GM18907 (cell line): Measurements from ENCODE around the gene BHLHE23.

Experiments
- ATAC-seq: cut with Tn5 transposase; IDR thresholded peaks from one replicate; pipeline ENCODE4 v1.9.1; 2021; ENCODE audit warnings: mild to moderate bottlenecking, moderate library complexity; ENCODE audit not compliant: unreplicated experiment

BHLHE23 gene

DNA sequence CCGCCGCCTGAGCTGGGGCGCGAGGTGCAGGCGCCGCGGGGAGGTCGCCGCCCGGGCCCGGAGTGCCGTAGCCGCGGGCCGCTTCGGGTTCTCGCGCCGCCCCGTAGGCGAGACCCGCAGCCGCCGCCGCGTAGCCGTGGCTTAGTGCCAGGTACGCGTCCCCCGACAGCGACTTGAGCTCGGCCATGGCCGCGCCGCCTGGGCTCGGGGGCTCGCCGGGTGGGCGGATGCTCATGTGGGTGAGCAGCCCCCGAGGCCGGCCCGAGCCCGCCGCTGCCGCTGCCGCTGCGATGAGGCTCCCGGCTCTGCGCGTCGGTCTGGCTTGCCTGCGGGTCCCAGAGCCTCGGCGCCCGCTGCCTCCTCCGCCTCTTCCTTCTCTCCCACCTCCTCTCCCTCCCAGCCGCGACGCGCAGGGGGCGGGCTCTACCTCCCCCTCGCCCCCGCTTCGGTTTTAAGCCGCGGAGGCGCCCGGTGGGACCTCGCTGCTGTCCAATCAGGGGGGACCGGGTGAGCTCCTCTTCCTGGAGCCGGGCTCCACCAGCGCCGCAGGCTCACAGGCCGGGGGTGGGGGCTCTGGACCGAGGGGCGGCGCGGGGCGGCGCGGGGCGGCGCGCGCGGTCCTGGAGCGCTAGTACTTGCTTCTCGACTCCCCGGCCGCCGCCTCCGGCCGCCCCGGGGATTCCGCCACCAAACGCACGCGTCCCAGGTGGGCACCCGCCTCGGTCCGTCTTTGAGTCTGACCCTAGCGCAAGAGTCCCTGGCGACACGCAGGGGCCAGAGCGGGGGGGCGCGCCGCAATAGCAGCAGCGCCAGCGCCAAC is at the start of gene BHLHE23:
Gene BHLHE23 (minus strand): TSS at position 425 of the 820 bp plus-strand sequence. CDS start 190 bp downstream, at position 235.
- no peak for ATAC-seq

DNA sequence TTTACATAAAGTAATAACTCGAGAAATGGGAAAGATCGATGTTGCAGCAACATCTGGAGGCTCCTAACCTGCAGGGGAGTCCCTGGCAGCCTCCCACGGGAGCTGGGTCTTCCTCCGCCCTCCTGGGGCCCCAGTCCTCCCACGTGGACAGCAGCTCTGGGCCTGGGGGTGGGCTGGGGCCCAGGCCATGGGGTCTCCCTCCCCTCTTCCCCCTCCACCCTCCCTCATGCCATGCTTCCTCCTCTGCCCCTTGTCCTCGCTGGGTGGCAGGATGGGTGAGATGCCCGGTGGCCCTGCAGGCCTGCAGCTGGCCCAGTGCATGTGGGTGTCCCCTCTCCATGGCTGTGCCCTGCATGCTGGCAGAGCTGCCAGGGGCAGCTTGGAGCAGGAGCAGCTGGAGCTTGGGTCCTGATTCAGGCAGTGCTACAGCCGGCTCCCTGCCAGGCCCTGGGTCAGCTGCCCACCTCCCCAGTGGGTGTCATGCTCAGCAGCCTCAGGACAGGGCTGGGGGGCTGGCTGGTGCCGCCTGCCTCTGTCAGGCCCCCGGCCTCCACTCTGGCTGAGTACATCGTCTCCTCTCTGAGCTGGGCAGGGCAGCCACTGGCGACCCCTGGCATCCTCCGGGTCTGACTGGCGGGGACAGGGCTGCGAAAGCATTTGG is 48.9 kb upstream of the BHLHE23 start:
- no peak for ATAC-seq

DNA sequence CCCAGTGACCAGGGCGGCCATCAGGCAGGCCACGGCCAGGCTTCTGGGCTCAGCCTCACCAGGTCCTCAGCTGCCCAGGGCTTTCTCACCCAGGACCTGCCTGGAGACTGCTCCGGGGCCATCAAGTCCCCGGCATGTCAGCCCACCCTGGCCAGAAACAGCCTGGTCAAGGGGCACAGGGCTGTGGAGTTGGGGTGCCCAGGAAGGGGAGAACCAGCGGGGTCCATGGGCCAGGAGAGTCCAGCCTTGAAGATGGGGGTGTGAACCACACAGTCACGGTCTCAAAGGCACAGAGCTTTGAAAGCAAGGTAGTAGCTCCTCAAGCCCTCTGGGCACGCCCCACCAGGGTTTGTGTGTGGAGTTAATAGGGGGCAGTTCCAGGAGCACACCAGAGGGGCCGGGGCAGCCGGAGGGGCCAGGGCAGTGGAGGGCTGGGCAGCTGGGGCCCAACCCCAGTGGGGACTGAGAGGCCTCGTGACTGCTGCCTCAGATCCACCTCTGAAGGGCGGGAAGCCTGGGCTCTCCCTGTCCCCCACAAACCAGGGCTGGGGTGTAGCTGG is 48.0 kb upstream of the BHLHE23 start:
- ATAC-seq, result no peak

DNA sequence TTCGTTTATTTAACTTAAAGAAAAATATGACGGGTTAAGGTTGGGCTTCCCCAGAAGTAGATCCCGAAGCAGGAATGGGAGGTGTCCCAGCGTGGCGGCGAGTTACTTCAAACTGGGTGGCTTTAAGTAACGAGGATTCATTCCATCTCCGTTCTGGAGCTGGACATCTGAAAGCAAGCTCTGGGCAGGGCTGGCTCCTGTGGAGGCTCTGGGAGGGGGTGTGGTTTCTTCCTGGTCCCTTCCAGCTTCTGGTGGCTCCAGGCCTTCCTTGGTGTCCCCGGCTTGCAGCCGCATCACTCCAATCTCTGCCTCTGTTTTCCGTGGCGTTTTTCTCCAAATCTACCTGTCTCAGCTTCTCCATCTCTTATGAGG is 47.3 kb upstream of the BHLHE23 start:
- ATAC-seq, result no peak

DNA sequence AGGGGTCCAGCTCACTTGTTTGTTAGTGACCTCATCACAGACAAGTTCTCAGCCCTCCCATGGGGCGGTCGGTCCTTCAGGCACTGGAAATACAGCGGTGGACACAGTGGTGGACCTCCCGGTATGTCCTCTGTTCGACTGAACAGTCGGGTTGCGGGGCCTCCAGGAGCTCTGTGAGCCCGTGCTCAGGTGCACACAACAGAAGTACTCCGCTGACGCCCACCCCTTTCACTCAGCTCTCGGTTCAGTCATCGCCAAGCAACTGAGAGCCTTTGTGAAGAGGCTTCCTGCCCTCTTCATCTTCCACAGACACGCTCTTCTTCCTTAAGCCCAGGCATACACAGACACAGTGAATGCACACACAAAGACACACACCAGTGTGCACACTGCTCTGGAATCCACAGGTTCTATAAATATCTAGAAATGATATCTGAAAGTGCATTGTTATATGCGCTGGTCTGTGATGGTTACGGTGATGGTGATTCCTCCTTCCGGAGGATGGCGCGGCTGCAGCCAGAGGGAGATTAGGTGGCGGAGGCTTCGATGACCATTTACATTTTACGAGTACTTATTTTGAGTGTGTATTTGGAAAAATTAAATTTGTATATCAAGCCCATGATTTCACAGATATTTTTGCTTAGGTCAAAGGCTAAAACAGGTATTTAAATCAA is 46.8 kb upstream of the BHLHE23 start:
- no peak for ATAC-seq

DNA sequence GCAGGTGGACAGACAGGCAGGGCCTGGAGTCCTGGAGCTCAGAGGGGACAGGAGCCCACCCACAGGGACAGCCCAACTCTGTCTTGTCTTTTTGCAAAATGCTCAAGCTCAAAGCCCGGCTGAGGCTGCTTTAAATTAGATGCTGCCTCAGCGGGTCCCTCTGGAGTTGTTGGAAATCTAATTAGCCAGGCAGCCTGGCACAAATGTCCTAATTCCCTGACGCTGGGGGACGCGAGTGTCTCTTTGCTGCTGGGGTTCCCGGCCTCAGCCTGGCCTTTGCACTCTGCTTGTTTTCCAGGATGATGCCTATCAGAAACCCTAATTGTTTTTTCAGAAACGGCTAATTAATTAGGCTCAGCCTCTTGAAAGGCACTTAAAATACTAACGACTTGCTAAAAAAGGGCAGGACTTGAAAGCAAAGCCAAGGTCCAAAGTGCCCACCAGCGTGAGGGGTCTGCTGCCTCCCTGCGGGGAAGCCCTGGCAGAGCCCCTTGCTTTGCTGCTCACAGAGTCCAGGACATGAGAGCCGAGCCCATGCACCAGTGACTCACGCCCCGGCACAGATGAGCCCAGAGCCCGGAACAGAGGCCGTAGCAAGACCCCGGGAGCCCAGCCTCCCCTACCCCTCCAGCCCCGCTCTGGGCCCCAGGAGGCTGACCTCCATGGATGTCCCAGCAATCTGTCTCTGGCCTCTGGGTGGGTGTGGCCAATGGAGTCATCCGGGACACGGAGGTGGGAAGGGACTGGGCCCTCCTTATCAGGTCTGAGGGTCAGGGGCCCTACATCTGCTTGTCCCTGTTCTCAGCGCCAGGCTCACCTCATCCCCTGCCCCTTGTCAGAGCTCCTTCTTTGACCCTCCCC is 46.0 kb upstream of the BHLHE23 start:
- ATAC-seq, result no peak

DNA sequence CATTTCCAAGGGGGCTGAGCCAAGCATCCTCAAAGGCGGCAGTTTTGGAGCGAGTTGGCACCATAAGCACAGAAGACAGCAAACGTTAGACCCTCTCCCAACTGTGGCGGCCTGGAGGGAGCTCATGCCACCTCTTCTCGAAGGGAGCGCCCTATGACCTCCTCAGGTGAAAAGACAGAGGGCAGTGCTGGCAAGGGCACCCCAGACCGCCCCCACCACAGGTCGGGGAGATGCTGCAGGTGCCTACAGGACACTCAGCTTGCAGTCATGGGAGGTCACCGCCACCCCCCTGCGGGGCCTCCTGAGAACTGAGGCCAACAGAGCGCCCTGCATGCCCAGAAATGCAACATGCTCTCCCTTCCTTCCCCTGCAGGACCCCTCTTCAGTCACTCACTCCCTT is 45.1 kb upstream of the BHLHE23 start:
- no peak for ATAC-seq

DNA sequence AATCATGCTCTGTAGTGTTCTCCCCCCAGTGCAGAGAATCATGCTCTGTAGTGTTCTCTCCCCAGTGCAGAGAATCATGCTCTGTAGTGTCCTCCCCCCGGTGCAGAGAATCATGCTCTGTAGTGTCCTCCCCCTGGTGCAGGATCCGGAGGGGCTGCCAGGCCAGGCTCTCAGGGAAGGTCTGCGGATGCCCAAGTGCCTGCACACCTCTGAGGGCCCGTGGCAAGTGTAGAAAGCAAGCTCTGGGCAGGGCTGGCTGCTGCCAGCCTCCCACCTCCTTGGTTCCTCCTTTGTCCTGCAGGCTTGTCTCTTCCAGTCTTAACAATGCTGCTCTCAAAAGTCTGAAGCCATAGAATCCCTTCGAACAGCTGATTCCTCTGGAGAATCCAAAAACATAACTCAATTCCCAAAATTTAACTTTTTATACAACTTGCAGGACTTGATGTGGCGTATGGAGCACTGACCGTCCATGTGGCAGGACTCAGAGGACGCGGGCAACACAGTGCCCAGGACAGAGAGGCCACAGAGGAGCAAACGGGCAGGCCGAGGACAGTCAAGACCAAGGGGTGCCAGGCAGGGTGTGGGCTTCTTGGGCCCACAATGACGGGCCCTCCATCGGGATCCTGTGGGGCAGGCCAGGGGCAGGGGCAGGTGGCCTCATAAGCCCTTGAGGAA is 44.6 kb upstream of the BHLHE23 start:
- no peak for ATAC-seq

DNA sequence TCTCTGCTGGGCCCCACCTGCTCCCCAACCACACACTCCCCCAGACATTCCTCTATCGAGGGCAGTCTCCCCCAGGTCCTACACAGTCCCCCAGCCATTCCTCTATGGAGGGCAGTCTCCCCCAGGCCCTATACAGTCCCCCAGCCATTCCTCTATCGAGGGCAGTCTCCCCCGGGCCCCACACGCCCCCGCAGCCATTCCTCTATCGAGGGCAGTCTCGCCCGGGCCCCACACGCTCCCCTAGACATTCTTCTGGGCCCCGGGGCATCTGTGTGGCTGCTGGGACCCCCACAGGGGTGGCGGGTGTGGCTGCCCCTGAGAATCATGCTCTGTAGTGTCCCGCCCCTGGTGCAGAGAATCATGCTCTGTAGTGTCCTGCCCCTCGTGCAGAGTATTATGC is 43.6 kb upstream of the BHLHE23 start:
- ATAC-seq, result no peak

DNA sequence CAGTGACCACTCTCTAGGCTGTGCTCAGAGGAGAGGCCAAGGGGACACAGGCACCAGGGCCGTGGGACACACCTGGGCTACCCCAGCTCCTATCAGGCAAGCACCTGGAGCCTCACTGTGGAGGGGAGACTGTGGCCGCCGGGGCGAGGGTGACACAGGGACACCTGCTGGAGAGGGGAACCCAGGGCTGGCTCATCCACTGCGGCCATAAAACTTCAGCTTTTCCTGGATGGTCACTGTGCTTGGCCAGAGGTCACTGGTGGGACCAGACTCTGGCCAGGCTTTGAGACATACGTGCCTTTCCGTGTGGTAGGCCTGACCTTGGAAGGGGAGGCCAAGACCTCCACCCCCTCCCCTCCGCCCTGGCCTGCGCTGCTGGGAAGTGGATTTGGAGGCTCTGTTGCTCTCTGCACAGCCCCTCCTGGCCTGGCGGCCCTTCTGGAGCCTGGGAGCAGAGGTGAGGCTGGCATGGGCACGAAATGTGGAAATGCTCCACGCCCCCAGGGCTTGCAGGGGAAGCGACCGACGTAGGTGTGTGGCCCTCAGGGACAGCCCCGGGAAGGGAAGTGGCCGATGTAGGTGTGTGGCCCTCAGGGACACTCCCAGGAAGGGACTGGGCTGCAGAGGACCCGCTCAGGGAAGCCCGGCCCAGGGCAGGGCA is 42.9 kb upstream of the BHLHE23 start:
- ATAC-seq, result no peak

DNA sequence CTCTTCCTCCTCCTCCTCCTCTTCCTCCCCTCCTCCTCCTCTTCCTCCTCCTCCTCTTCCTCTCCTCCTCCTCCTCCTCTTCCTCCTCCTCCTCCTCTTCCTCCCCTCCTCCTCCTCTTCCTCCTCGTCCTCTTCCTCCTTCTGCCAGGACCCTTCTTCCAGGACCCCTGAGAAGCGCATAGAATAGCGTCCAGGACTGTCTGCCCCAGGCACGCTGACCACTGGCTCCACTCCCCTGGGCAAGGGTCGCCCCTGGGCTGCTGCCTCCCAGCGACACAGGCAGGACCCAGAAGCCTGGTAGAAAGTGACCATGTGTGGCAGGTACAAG is 42.4 kb upstream of the BHLHE23 start:
- ATAC-seq, result no peak

DNA sequence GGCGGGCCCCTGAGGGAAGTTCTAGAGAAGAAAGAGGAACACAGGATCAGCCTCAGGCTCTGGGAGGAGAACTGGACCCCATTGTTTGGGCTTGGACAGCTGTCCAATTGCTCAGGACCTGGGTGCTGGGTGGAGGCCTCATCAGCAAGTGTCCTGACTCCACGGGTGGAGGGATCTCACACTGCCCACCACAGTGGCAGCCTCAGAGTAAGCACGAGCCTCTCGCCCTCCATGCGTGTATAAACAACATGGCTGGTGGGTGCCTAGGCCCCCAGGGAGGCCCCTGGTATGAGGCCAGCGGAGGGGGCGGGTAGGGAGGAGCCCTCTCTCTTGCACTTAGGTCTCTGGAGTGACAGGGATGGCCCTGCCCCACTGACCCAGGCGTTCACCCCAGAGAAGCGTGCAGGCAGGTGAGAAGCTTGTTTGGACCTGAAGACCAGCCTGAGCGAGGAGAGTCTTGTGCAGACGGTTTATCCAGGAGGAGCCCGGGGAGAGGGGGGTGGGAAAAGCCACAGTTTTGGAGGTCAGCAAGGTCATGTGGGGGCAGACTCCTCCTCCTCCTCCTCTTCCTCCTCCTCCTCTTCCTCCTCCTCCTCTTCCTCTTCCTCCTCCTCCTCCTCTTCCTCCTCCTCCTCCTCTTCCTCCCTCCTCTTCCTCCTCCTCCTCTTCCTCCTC is 41.9 kb upstream of the BHLHE23 start:
- ATAC-seq, result no peak

DNA sequence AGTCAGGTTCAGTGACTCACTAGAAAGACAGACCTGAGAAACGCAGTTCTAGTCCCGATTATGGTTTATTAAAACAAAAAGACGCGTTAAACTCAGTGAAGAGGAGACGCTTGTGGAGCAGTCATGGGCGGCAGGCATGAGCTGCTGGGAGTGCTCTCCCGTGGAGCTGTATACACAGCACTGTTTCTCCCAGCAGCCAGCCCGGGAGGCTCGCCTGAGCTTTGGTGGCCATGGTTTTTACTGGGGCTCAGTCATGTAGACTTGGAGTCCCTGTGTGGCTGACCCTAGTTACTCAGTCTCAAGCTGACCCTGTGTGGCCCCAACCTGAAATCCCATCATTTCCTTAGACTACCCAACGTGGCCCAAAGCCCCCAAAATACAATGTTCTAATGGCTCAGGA is 41.2 kb upstream of the BHLHE23 start:
- no peak for ATAC-seq

DNA sequence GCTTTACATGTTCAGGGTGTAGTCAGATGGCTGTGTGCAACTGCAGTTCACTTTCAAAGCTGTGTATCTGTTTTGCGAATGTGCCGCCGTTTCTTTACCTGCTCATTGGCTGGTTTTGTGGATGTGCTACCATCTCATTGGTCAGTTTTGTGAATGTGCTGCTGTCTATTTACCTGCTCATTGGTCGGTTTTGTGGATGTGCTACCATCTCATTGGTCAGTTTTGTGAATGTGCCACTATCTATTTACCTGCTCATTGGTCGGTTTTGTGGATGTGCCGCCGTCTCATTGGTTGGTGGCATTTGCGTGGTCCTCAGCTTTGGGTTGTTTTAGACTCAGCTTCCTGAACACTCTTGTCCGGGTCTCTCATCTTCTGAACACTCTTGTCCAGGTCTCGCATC is 40.5 kb upstream of the BHLHE23 start:
- no peak for ATAC-seq

DNA sequence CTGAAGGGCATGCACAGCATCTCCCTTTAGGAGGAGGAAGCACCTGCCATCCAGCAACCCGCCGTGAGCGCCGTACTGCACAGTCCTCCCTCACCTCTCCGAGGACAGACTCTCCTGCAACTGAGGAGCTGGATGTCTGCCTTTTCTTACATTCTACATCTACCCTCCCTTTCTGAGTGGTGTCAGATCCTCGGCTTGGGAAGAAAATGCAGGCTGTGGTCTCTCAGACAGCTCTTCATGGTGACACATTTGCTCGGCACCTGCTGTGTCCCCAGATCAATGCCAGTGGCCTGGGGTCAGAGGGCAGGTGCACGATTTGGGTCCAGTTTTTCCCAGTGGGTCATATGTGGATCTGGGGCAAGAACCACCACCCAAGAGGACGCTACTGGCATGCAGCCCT is 40.1 kb upstream of the BHLHE23 start:
- ATAC-seq, result no peak

DNA sequence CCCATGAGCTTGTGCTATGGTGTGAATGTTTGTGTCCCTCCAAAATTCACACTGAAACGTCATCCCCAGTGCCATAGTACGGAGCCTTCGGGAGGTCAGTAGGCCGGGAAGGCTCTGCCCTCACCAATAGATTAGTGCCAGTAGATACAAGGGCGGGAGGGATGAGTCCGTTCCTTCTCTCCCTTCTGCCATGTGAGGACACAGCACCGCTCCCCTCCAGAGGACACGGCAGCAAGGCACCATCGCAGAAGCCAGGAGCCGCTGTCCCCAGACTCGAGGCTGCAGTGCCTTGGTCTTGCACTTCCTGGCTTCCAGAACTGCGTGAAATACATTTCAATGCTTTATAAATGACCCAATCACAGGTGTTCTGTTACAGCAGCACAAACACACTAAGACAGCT is 39.2 kb upstream of the BHLHE23 start:
- ATAC-seq, result no peak

DNA sequence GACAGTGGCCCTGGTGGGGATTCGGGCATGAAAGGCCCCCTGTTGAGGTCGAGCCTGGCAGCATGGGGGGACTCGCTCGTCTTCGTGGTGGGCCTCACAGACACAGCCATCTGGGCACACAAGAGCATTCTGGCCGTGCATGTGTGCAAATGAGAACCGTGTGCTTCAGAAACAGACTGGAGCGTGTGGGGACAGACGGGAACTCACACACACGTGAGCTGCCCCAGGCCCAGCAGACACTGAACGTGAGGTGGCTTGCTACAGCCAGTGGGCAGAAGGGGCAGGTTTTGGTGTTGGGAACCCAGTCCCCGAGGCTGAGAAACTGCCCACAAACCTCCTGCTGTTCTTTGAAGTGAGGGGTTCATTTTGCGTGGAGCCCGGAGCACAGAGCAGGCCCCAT is 38.6 kb upstream of the BHLHE23 start:
- no peak for ATAC-seq

DNA sequence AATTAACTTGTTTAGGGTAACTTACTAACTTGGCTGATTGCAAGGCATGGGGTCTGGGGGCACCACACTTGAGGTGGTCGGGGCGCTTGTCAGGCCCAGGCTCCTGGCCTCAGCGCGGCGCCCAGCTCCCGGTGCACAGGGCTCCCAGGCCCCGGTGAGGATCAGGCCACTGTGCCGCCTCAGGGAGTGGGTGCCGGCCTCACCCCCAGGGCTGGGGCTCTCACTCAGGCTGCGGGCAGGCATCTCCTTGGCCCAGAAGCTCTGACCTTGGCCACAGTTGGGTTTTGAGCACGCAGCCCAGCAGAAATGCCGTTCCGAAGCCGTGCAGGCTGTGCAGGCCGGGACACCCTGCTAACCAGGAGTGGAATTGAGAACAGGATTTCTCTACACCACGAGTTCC is 37.8 kb upstream of the BHLHE23 start:
- no peak for ATAC-seq

DNA sequence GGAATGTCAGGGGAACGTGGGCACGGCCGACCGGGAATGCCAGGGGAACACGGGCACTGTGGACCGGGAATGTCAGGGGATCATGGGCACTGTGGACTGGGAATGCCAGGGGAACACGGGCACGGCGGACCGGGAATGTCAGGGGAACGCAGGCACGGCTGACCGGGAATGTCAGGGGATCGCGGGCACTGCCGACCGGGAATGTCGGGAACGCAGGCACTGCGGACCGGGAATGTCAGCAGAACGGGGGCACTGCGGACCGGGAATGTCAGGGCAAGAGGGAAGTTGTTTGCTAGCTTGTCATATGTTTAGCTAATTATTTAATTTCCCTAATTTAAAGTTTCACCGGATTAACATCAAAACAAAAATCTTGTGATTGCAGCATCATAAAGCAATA is 37.4 kb upstream of the BHLHE23 start:
- ATAC-seq, result no peak
